Fibroblast of the aortic adventitia (primary cell): ENCODE results near the gene CORO6. TPM values are rescaled to one million over a fixed set of nuclear protein-coding genes. Genes with fewer than 3 reads are reported as not detected.
"Not testable (repeated sequence)": the region's sequence is repeated elsewhere in the genome, so short reads cannot be mapped to it uniquely, and the experiment has no call there.

Source experiments
- DNase-seq: peaks from one replicate; pipeline ENCODE4 v3.0.0-alpha.2; 2010; ENCODE audit warnings: low read depth
- H3K4me3 ChIP-seq: 2 replicates; pipeline ENCODE4 v1.5.1; 2011; ENCODE audit warnings: low read depth, mild to moderate bottlenecking, control low read depth, low read length, moderate library complexity
- total RNA-seq: library from RNA; depleted of rRNA; stranded (reverse); fragments of >200 nt; gene quantifications from 2 replicates; pipeline ENCODE4 v1.2.3, GENCODE V29; 2012; ENCODE audit warnings: low replicate concordance
- TF ChIP-seq, protein P1 (sequence below): IDR thresholded peaks from 2 replicates; pipeline ENCODE4 v1.5.1; 2011; ENCODE audit warnings: mild to moderate bottlenecking, low read length, control low read depth, inconsistent platforms; ENCODE audit not compliant: insufficient read depth

CORO6 gene
- total RNA-seq, 1 donor = 8.3 TPM

DNA sequence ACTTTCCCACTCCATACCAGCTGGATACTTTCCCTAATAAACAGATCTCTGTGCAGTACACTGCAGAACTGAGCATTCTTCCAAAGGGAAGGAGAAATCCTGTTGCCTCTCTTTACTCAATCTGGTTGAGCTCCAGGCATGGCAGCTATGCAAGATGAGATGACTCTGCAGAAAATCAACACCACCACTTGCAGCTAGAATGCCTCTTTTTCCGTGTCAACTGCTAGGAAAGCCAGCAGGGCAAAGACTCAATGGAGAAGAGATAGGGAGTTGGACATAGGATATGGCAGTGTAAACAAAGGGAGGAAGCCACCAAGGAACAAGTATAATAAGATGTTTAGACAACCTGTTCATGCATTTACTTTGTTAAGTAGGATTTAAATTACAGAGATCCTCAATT lies 40.4 kb upstream of the CORO6 start:
- TF ChIP-seq, protein P1, sequence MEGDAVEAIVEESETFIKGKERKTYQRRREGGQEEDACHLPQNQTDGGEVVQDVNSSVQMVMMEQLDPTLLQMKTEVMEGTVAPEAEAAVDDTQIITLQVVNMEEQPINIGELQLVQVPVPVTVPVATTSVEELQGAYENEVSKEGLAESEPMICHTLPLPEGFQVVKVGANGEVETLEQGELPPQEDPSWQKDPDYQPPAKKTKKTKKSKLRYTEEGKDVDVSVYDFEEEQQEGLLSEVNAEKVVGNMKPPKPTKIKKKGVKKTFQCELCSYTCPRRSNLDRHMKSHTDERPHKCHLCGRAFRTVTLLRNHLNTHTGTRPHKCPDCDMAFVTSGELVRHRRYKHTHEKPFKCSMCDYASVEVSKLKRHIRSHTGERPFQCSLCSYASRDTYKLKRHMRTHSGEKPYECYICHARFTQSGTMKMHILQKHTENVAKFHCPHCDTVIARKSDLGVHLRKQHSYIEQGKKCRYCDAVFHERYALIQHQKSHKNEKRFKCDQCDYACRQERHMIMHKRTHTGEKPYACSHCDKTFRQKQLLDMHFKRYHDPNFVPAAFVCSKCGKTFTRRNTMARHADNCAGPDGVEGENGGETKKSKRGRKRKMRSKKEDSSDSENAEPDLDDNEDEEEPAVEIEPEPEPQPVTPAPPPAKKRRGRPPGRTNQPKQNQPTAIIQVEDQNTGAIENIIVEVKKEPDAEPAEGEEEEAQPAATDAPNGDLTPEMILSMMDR = no peak
- DNase-seq = peak; percentile 78
- no peak overlapping the region for H3K4me3 ChIP-seq

DNA sequence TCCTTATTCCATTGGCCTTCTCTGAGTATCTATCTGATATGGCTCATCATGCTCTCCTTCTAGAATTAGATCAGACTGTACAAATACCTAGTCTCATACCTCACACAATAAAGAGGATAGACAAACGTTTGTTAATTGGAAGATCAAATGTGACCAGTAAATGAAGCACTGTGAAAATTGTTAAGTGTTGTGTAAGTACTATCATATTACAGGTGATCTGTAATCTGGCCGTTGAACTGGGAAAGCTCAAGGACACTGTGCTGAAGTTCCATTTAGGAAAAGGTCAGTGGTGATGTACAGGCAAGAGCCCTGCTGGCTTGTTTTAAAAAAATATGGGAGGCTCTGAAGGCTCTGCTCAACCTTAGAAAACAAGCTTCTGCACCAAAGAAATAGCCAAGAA lies 38.5 kb upstream of the CORO6 start:
- TF ChIP-seq, protein P1 = no peak
- no peak for DNase-seq
- no peak overlapping the region for H3K4me3 ChIP-seq

DNA sequence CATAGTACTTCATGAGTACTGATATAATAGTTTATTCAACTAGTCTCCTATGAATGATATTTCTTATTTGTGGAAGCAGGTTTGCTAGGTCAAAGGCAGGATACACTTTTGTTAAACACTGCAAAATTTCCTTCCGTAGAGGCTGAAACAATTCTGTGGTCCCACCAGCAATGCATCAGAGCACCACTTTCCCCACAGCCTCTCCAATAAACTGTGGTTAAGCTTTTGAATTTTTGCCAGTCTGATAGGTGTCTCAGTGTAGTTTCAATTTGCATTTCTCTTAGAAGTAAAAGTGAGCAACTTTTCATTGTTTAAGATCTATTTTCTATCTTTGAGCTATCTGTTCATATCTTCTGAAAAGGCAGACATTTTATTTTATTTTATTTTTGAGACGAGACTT lies 36.4 kb upstream of the CORO6 start:
- H3K4me3 ChIP-seq = no peak overlapping the region
- DNase-seq = no peak

DNA sequence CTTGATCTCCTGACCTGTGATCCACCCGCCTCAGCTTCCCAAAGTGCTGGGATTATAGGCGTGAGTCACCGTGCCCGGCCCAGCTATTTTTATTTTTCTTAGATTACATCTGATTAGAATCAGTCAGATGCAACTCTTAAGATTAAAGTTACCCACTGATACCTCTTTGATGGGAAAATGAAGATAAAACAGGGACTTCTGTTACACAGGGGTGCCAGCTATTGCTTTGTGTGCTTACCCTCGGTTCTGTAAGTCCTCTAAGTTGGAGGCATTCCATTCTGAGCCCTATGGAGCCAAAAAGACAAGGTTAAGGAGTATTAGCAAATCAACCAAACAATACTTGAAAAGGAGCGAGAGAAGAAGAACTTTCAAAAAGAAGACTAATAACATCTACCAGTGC lies 32.6 kb upstream of the CORO6 start:
- DNase-seq = no peak
- TF ChIP-seq, protein P1 = no peak
- H3K4me3 ChIP-seq = no peak overlapping the region

More for the DNA sequence above, 36.4 kb upstream of the CORO6 start:
- TF ChIP-seq, protein P1 = no peak

DNA sequence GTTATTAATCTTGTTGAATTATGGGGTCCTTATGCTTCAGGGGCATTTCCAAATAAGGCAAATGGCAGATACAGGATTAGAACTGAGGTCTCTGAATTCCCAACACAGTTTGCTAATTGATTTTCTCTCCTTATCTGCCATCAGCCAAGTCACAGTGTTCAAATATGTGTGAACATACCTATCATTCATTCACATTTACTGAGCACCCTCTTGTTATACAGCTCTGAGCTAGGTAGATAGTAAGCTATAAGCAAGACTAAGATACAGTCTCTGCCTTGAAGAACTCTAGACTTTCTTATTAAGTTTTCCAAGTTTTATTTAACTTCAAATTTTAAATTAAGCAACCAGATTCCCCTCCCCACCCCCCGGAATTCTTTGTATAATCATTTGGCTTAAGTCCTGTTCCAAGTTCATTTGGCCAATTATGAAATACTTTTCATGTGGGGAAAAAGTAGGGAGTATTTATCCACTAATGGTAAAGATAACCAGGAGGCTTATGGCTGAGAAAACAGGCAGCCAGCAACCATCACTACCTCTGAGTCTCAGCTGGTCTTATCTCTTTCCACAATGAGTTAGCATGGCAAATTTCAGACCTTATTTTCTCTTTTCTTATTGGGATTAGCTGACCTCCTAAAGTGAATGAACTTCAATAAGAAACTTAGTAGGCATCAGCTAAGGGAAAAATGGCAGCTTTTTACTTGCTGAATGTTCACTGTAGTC lies 31.4 kb upstream of the CORO6 start:
- TF ChIP-seq, protein P1 = no peak
- no peak for DNase-seq
- no peak overlapping the region for H3K4me3 ChIP-seq

DNA sequence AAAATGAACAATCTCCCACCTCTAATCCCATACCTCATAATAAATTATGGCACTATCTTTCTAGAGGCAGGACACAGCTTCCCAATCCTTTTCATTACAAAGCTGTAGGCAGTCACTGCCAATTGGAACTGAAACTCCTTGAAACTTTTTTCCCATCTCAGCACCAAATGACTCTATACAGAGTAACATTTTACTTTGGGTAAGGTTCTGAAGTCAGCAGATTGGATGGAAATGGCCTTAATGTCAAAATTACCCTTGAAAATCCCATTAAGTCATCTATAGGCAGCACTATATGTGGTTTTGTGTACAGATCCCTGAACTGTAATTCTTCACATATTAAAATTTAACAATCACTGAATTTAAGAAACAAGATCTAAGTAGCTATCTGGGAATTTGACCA lies 30.3 kb upstream of the CORO6 start:
- TF ChIP-seq, protein P1 = no peak
- no peak for DNase-seq
- H3K4me3 ChIP-seq = no peak overlapping the region

DNA sequence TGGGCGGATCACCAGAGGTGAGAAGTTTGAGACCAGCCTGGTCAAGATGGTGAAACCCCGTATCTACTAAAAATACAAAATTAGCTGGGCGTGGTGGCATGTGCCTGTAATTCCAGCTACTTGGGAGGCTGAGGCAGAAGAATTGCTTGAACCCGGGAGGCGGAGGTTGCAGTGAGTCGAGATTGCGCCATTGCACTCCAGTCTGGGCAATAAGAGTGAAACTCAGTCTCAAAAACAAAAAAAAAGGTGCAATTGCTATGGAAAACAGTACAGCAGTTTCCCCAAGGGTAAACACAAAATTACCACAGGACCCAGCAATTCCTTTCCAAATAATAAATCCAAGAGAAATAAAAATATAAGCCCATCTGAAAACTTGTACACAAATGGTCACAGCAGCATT lies 29.2 kb upstream of the CORO6 start:
- DNase-seq = not testable (repeated sequence)

More for the DNA sequence above, 29.2 kb upstream of the CORO6 start:
- not testable (repeated sequence) for H3K4me3 ChIP-seq
